HG03025 (cell line): Measurements from ENCODE around the gene PDIK1L.

ENCODE experiments used
- ATAC-seq: cut with Tn5 transposase; IDR thresholded peaks from one replicate; pipeline ENCODE4 v1.9.1; 2021; ENCODE audit warnings: mild to moderate bottlenecking, moderate library complexity; ENCODE audit not compliant: unreplicated experiment, low FRiP score

PDIK1L gene

DNA sequence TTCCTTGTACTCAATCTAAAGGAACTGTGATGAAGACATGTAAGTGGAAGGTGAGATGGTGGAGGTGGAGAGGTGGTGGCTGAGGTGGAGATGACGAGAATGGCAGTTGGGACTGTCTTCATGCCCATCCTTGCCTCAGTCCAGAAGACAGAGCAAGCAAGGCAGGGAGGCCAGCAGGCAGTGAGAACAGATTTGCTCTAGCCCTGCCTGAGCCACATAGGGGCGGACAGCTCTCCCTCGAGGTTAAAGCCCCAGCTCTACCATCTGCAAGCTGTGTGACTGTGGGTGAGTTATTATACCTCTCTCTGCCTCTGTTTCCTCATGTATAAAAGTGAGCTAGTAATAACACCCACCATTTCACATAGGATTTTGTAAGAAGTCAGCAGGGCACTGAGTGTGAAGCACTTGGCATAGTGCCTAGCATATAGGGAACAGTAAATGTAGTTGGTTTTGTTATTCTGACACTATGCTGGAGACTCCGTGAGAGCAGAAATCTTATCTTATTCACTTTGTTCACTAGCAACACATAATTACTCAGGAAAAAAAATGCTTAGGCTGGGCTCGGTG, 42.4 kb downstream of the PDIK1L start:
- no peak for ATAC-seq

DNA sequence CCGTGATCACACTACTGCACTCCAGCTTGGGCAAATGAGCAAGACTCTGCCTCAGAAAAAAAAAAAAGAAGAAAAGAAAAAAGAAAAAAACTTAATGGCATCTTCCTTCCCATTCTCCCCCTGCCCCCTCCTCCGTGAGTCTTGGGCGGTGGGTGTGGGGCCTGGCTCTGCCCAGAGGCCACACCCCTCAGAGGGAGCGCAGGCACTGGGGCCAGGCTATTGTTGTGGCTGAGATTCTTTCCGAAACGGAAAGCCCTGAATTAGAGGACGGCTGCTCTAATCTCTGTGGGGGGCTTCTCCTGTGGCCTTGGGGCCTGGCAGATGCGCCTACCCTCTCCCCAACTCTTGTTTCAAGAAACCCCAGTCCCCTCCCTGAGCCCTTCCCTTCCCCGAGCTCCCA, 43.1 kb downstream of the PDIK1L start:
- no peak for ATAC-seq

- no peak for ATAC-seq
These were observed 44.0 kb downstream of the PDIK1L start for GRCh38 chr1:26155370-26156284.

DNA sequence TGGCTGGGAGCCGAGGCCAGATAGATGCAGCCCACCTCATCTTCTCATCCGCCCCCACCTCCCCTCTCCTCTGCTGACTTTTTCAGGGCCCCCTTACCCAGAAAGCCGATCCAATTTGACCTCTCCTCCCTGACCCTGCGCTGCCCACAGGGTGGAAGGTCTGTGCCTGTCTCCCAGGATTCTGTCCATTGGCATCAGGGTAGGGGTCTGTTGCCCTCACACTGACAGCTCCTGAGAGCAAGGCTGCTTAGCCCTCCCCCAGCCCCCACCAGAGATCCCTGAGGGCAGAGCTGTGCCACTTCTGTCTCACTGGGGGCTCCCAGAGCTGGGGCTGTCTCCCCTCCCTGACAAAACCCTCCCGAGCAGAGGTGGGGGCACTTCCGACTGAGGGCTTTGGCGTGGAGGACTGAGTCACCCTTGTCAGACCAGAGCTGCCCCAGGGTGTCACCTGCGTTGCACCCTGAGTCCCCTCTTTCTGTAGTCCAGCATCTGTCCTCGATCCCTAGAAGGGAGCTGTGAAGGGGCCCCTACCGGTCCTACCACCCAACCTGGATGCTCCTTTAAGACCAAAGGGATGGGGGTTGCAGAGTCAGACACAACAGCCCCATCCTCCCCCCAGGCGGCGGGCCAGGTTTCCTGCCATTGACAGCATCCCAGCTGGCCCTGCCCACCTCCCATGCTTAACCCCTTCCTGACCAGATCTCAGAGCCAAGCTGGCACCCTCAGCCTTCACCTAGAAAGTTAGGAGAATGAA, 44.8 kb downstream of the PDIK1L start:
- no peak for ATAC-seq

- no peak for ATAC-seq
These were observed 46.8 kb downstream of the PDIK1L start for GRCh38 chr1:26158271-26158907.

GRCh38 chr1:26158908-26159742, 47.5 kb downstream of the PDIK1L start, which contains the start of gene FAM110D:
Gene FAM110D, plus strand, starts transcription at chr1:26159079. Its CDS starts 2,213 bp downstream, at chr1:26161292.
- no peak for ATAC-seq

DNA sequence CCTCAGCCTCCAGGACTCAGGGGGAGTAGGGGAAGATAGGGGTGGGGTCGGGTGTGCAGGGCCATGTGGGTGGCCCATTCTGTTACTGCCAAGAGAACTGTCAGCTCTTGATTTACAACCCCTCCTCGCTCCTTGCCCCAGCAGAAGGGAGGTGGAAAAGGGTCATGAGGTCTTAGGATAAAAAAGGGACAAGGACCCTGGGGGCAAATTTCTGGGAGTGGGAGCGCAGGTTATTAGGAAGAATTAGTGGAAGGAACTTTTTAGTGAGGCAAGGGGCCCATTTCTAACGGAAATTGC, 48.1 kb downstream of the PDIK1L start:
- ATAC-seq: no peak

- no peak for ATAC-seq
These were observed 49.1 kb downstream of the PDIK1L start for GRCh38 chr1:26160527-26161414.

GRCh38 chr1:26161415-26162219, 50.0 kb downstream of the PDIK1L start:
- ATAC-seq: no peak

- ATAC-seq: no peak
These were observed 50.6 kb downstream of the PDIK1L start for GRCh38 chr1:26162220-26162709.

- no peak for ATAC-seq
These were observed 52.0 kb downstream of the PDIK1L start for GRCh38 chr1:26163684-26164035.

GRCh38 chr1:26164036-26164860, 52.6 kb downstream of the PDIK1L start:
- ATAC-seq: no peak

GRCh38 chr1:26164861-26165842, 53.5 kb downstream of the PDIK1L start:
- no peak for ATAC-seq

- no peak for ATAC-seq
These were observed 55.2 kb downstream of the PDIK1L start for GRCh38 chr1:26166719-26167281.

GRCh38 chr1:26168410-26169197, 57.0 kb downstream of the PDIK1L start, which contains the start of gene C1orf232:
Gene C1orf232, minus strand, starts transcription at chr1:26168963. Its CDS starts 464 bp downstream, at chr1:26168499.
- ATAC-seq: no peak
